ENCODE results near the gene VAV2. TPM values are rescaled to one million over a fixed set of nuclear protein-coding genes. Genes with fewer than 3 reads are reported as not detected.
A peak's percentile ranks its signal among the peaks of the same experiment; 100 is the strongest.

Gene VAV2
- total and polyA plus RNA-seq, 12 donors, result 2.9 to 7.1 (median 5.0) TPM

GRCh38 chr9:133815781-133816180 lies 176.3 kb downstream of the VAV2 start:
- no peaks in the 10 kb centered on the region for H3K27me3 ChIP-seq
- no peak for TF ChIP-seq CTCF (IDR thresholded peaks at IDR 0.05)
- H3K4me1 ChIP-seq, result peaks cover 0 to 15% (median 0%) of the 10 kb centered on the region in 9 donors
- H3K9me3 ChIP-seq, result no peaks in the 10 kb centered on the region
- intact Hi-C loops (cut with DNase I), result no loop called here
- ATAC-seq (no peak), DNase-seq (no peak)
- WGBS, 2 donors, result 57 to 96% methylated on average over 9 of the region's 9 CpGs
- H3K36me3 ChIP-seq, result peaks cover 0 to 5% (median 0%) of the 10 kb centered on the region in 9 donors
- H3K27ac ChIP-seq, result no peak overlapping the region
- no peak overlapping the region for H3K4me3 ChIP-seq

- Histone ChIP-seq H3K27me3 (no peaks in the 10 kb centered on the region), H3K4me1 (peaks cover 0 to 15% (median 0%) of the 10 kb centered on the region in 9 donors), H3K27ac (peak overlapping the region in 1 of 10 donors; percentile 25), H3K9me3 (no peaks in the 10 kb centered on the region), H3K4me3 (no peak overlapping the region), H3K36me3 (peaks cover 0 to 6% (median 0%) of the 10 kb centered on the region in 9 donors)
- TF ChIP-seq CTCF (IDR thresholded peaks at IDR 0.05), result no peak
- intact Hi-C loops (cut with DNase I), result no loop called here
- ATAC-seq, result peak in 5 of 8 donors; percentile 4 to 27 (median 19)
- 44 to 62% methylated on average over 25 of the region's 25 CpGs for WGBS, 2 donors
- no peak for DNase-seq
These were observed 177.4 kb downstream of the VAV2 start for GRCh38 chr9:133814586-133815208.

GRCh38 chr9:133813749-133814585 lies 178.2 kb downstream of the VAV2 start:
- Histone ChIP-seq H3K27me3 (no peaks in the 10 kb centered on the region), H3K9me3 (no peaks in the 10 kb centered on the region), H3K4me3 (no peak overlapping the region), H3K27ac (peak overlapping the region in 1 of 10 donors; percentile 31), H3K36me3 (peaks cover 0 to 9% (median 0%) of the 10 kb centered on the region in 9 donors), H3K4me1 (peaks cover 0 to 15% (median 0%) of the 10 kb centered on the region in 9 donors)
- intact Hi-C loops (cut with DNase I), result no loop called here
- 61 to 67% methylated on average over 29 of the region's 29 CpGs for WGBS, 2 donors
- peak; percentile 63 to 69 for DNase-seq
- ATAC-seq, result peak; percentile 88 to 94 (median 92)
- no peak for TF ChIP-seq CTCF (IDR thresholded peaks at IDR 0.05)

GRCh38 chr9:133812941-133813748 lies 179.0 kb downstream of the VAV2 start:
- DNase-seq, result no peak
- no peak overlapping the region for H3K4me3 ChIP-seq
- no peak overlapping the region for H3K27ac ChIP-seq
- peaks cover 0 to 15% (median 0%) of the 10 kb centered on the region in 9 donors for H3K4me1 ChIP-seq
- peaks cover 0 to 11% (median 0%) of the 10 kb centered on the region in 9 donors for H3K36me3 ChIP-seq
- intact Hi-C loops (cut with DNase I), result no loop called here
- no peaks in the 10 kb centered on the region for H3K27me3 ChIP-seq
- no peak for ATAC-seq
- TF ChIP-seq CTCF (IDR thresholded peaks at IDR 0.05), result no peak
- 96 to 98% methylated on average over 26 of the region's 26 CpGs for WGBS, 2 donors
- no peaks in the 10 kb centered on the region for H3K9me3 ChIP-seq
